Measurements from ENCODE around the gene FTCDNL1. TPM values are rescaled to one million over a fixed set of nuclear protein-coding genes. Genes with fewer than 3 reads are reported as not detected.

FTCDNL1 gene
- total and polyA plus RNA-seq, 2 of the 13 experiments (the other 11 are each of a cell fraction or from before 2014, with no cell fraction given): 0.98 to 1.4 TPM

GRCh38 chr2:199738727-199739412 lies 112.1 kb downstream of the FTCDNL1 start (continued):
- TF ChIP-seq PHF21A (CRISPR knock-in tag; IDR thresholded peaks at IDR 0.05) (peak; percentile 57), TBX2 (CRISPR knock-in tag; IDR thresholded peaks at IDR 0.05; ENCODE audit: borderline replicate concordance) (no peak), ZNF607 (CRISPR knock-in tag; IDR thresholded peaks at IDR 0.05; ENCODE audit: borderline replicate concordance) (no peak), SALL1 (CRISPR knock-in tag; IDR thresholded peaks at IDR 0.05) (no peak; the same call in 1 of the 2 replicates), HOXD1 (CRISPR knock-in tag; IDR thresholded peaks at IDR 0.05) (no peak), XBP1 (CRISPR knock-in tag; IDR thresholded peaks at IDR 0.05) (no peak), KLF12 (CRISPR knock-in tag; IDR thresholded peaks at IDR 0.05; ENCODE audit: borderline replicate concordance) (no peak), ZFX (CRISPR knock-in tag; IDR thresholded peaks at IDR 0.05; ENCODE audit: low read depth) (no peak), ZNF570 (CRISPR knock-in tag; IDR thresholded peaks at IDR 0.05; ENCODE audit: borderline replicate concordance) (no peak), ZNF121 (CRISPR knock-in tag; IDR thresholded peaks at IDR 0.05) (no peak), NR2C2 (CRISPR knock-in tag; IDR thresholded peaks at IDR 0.05; ENCODE audit: borderline replicate concordance) (no peak), JARID2 (CRISPR knock-in tag; IDR thresholded peaks at IDR 0.05; ENCODE audit: insufficient replicate concordance) (no peak), CCDC6 (CRISPR knock-in tag; IDR thresholded peaks at IDR 0.05) (peak; percentile 61; the same call in 1 of the 2 replicates), MAX (IDR thresholded peaks at IDR 0.05) (0 out of 2 replicates have a peak, but pooled peaks have one; percentile 29), FOXO4 (CRISPR knock-in tag; conservative IDR thresholded peaks at IDR 0.05) (no peak), ZNF746 (CRISPR knock-in tag; IDR thresholded peaks at IDR 0.05) (no peak), MBNL3 (CRISPR knock-in tag; conservative IDR thresholded peaks at IDR 0.05) (no peak), PRDM10 (CRISPR knock-in tag; IDR thresholded peaks at IDR 0.05; ENCODE audit: low read depth) (no peak), ARNTL (CRISPR knock-in tag; IDR thresholded peaks at IDR 0.05) (no peak; the same call in 1 of the 2 replicates), PITX1 (CRISPR knock-in tag; IDR thresholded peaks at IDR 0.05) (no peak), LBX2 (CRISPR knock-in tag; IDR thresholded peaks at IDR 0.05; ENCODE audit: borderline replicate concordance) (no peak), HMG20A (CRISPR knock-in tag; IDR thresholded peaks at IDR 0.05; ENCODE audit: borderline replicate concordance) (peak; percentile 93), ELF4 (CRISPR knock-in tag; IDR thresholded peaks at IDR 0.05; ENCODE audit: borderline replicate concordance) (0 out of 2 replicates have a peak, but pooled peaks have one; percentile 3), HNRNPLL (IDR thresholded peaks at IDR 0.05; ENCODE audit: low read depth, low read length, poor library complexity, severe bottlenecking) (no peak), ZNF737 (CRISPR knock-in tag; IDR thresholded peaks at IDR 0.05; ENCODE audit: borderline replicate concordance) (no peak)
